MM.1S (cell line): Measurements from ENCODE around the gene TMPRSS9.

Source experiments
- DNase-seq: peaks from one replicate; pipeline ENCODE4 v3.0.0-alpha.2; 2015
- H2AFZ ChIP-seq: fragments of 300-600 bp; sonication (generic); 2 replicates; pipeline ENCODE4 v1.6.0; 2016; ENCODE audit warnings: antibody characterized with exemption, low read length
- H3F3A ChIP-seq: fragments of 300-600 bp; sonication (generic); 2 replicates; pipeline ENCODE4 v1.6.1; 2016; ENCODE audit warnings: mild to moderate bottlenecking, antibody characterized with exemption, low read length, moderate library complexity, mixed read lengths; ENCODE audit not compliant: insufficient read depth
- H3K27ac ChIP-seq: fragments of 300-600 bp; sonication (generic); 2 replicates; pipeline ENCODE4 v1.5.1; 2016; ENCODE audit warnings: mild to moderate bottlenecking, low read length
- H3K27me3 ChIP-seq: fragments of 300-600 bp; sonication (generic); replicated peaks from 2 replicates; pipeline ENCODE4 v1.6.0; 2016; ENCODE audit warnings: low read length; ENCODE audit not compliant: insufficient read depth
- H3K36me3 ChIP-seq: fragments of 300-600 bp; sonication (generic); replicated peaks from 2 replicates; pipeline ENCODE4 v1.6.1; 2016; ENCODE audit warnings: mild to moderate bottlenecking, low read length, mixed read lengths; ENCODE audit not compliant: insufficient read depth
- H3K4me1 ChIP-seq: fragments of 300-600 bp; sonication (generic); 2 replicates; pipeline ENCODE4 v1.6.1; 2016; ENCODE audit warnings: low read length, mixed read lengths
- H3K4me2 ChIP-seq: fragments of 300-600 bp; sonication (generic); 2 replicates; pipeline ENCODE4 v1.6.0; 2016; ENCODE audit warnings: low read depth, low read length
- H3K4me3 ChIP-seq: fragments of 300-600 bp; sonication (generic); 2 replicates; pipeline ENCODE4 v1.5.1; 2016; ENCODE audit warnings: low read length, mixed read lengths
- H3K79me2 ChIP-seq: fragments of 300-600 bp; sonication (generic); 2 replicates; pipeline ENCODE4 v1.6.1; 2016; ENCODE audit warnings: mixed run types, low read length, mixed read lengths
- H3K9ac ChIP-seq: fragments of 300-600 bp; sonication (generic); 2 replicates; pipeline ENCODE4 v1.6.1; 2016; ENCODE audit warnings: low read length, mixed read lengths
- H3K9me2 ChIP-seq: fragments of 300-600 bp; sonication (generic); replicated peaks from 2 replicates; pipeline ENCODE4 v1.6.1; 2016; ENCODE audit warnings: mild to moderate bottlenecking, low read length, mixed read lengths; ENCODE audit not compliant: insufficient read depth
- H3K9me3 ChIP-seq: fragments of 300-600 bp; sonication (generic); replicated peaks from 2 replicates; pipeline ENCODE4 v1.6.1; 2016; ENCODE audit warnings: mild to moderate bottlenecking, low read length, mixed read lengths; ENCODE audit not compliant: insufficient read depth
- H4K20me1 ChIP-seq: fragments of 300-600 bp; sonication (generic); 2 replicates; pipeline ENCODE4 v1.6.1; 2016; ENCODE audit warnings: mild to moderate bottlenecking, low read length, moderate library complexity, mixed read lengths; ENCODE audit not compliant: insufficient read depth
- CTCF ChIP-seq: fragments of 300-600 bp; sonication (generic); IDR thresholded peaks from 2 replicates; pipeline ENCODE4 v1.5.1; 2016; ENCODE audit warnings: antibody characterized with exemption, low read length, mixed read lengths
- EZH2 ChIP-seq: fragments of 300-600 bp; sonication (generic); optimal IDR thresholded peaks from 2 replicates; pipeline ENCODE3; 2017; ENCODE audit warnings: low read depth, mild to moderate bottlenecking, antibody characterized with exemption, low read length, mixed read lengths
- EZH2phosphoT487 ChIP-seq: fragments of 300-600 bp; sonication (generic); IDR thresholded peaks from 2 replicates; pipeline ENCODE4 v1.6.1; 2018; ENCODE audit warnings: antibody characterized with exemption, low read length

The TMPRSS9 gene

GRCh38 chr19:2371656-2372055, 11.6 kb downstream of the TMPRSS9 start:
- H3K9me3 ChIP-seq = no peaks in the 10 kb centered on the region; the same call in 1 of the 2 replicates
- no peak overlapping the region for H3K4me2 ChIP-seq
- no peak overlapping the region for H3K27ac ChIP-seq
- no peak overlapping the region for H3K9ac ChIP-seq
- H3F3A ChIP-seq = no peaks in the 10 kb centered on the region; the same call in 1 of the 2 replicates
- no peaks in the 10 kb centered on the region for H3K9me2 ChIP-seq
- H4K20me1 ChIP-seq = no peaks in the 10 kb centered on the region
- no peaks in the 10 kb centered on the region for H3K4me1 ChIP-seq
- H3K27me3 ChIP-seq = peaks cover 52% of the 10 kb centered on the region
- DNase-seq = no peak
- no peaks in the 10 kb centered on the region for H3K79me2 ChIP-seq
- H2AFZ ChIP-seq = no peak overlapping the region
- no peaks in the 10 kb centered on the region for H3K36me3 ChIP-seq
- no peak overlapping the region for H3K4me3 ChIP-seq
- TF ChIP-seq CTCF (no peak), EZH2 (no peak), EZH2phosphoT487 (no peak)

GRCh38 chr19:2372076-2372612, 12.1 kb downstream of the TMPRSS9 start:
- Histone ChIP-seq H3K9me3 (no peaks in the 10 kb centered on the region; the same call in 1 of the 2 replicates), H3K4me3 (no peak overlapping the region), H3K9me2 (no peaks in the 10 kb centered on the region), H3K79me2 (no peaks in the 10 kb centered on the region), H3K27me3 (peaks cover 53% of the 10 kb centered on the region), H3K27ac (no peak overlapping the region), H2AFZ (no peak overlapping the region), H4K20me1 (no peaks in the 10 kb centered on the region), H3K9ac (no peak overlapping the region), H3K4me1 (no peaks in the 10 kb centered on the region), H3K4me2 (no peak overlapping the region), H3F3A (no peaks in the 10 kb centered on the region; the same call in 1 of the 2 replicates), H3K36me3 (no peaks in the 10 kb centered on the region)
- no peak for DNase-seq
- no peak for TF ChIP-seq EZH2phosphoT487
- TF ChIP-seq CTCF = no peak
- no peak for TF ChIP-seq EZH2

DNA sequence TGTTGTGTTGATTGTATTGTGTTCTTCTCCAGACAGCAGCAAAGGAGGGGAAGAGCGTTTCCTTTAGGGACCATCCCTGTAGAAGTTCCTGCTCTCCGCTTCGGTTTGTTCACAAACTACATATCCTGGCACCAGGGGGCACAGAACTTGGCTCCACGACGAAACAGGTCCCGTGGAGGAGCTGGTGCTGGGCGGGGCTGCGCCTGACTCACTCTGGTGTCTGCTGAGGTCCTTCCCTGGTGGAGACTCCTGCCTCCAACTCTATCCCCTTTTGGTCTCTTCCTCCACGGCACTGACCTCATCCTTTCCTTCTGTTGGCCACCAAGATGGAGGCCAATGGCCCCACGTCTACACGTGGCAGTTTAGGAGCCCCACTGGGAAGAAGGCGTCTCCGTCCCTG, 14.7 kb downstream of the TMPRSS9 start:
- H3K9me2 ChIP-seq = no peaks in the 10 kb centered on the region
- no peak overlapping the region for H3K4me3 ChIP-seq
- no peaks in the 10 kb centered on the region for H4K20me1 ChIP-seq
- peaks cover 42% of the 10 kb centered on the region for H3K27me3 ChIP-seq
- DNase-seq = no peak
- H3K36me3 ChIP-seq = no peaks in the 10 kb centered on the region
- no peak overlapping the region for H3K9ac ChIP-seq
- H3K4me2 ChIP-seq = no peak overlapping the region
- no peak overlapping the region for H2AFZ ChIP-seq
- no peak overlapping the region for H3K27ac ChIP-seq
- no peaks in the 10 kb centered on the region; the same call in 1 of the 2 replicates for H3K9me3 ChIP-seq
- no peak for TF ChIP-seq EZH2phosphoT487
- no peak for TF ChIP-seq EZH2
- TF ChIP-seq CTCF = no peak
- no peaks in the 10 kb centered on the region for H3K79me2 ChIP-seq
- H3F3A ChIP-seq = no peaks in the 10 kb centered on the region; the same call in 1 of the 2 replicates
- no peaks in the 10 kb centered on the region for H3K4me1 ChIP-seq
